Cortex of kidney (tissue), 1 donor: ENCODE data around the gene A2M.

Experiments
- DNase-seq: peaks from one replicate; lab custom pipeline; 2025; lab: John Stamatoyannopoulos, UW

A2M gene

DNA sequence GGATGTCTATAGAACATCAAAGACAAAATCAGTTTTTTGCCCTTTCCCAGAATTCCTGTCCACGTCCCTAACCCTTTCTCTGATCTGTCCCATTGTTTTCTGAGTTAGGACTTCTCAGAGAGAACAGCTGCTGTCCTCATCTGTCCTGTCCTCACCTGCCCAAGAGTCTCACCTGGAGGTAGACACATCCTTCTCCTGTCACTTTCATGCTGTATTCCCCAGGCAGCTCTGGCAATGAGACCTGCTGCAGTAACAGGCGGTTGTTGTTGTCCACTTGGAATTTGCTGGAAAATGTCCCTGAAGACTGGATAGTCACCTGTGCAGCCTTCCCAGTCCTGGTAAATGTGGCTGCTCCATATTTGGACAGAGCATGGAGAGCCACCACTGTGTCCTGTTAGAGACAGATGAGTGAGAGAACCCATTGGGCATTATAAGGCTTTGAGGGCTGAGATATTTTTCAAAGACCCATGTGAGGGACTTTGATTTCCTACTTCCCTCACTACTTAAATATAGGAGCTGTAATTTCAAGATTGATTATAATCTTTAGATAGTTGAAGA lies 43.2 kb downstream of the A2M start:
- no peak for DNase-seq

DNA sequence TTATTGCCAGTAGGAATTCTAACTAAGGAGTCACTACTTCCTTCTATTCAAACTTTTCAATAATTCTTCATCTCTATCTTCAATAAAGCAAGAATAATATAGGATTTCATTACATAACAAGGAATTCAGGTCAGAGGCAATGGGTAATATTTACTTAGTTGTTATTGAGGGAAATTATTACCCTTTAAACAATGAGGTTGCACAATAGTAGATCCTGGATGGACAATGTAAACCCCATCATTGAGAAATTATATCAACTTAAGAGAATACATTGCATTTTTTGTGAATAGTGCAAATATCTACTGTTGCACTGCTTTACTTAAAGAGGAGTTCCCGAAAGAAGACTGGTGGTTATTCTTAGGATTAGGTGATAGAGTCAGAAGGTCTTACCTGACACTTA lies 43.8 kb downstream of the A2M start:
- DNase-seq: no peak

DNA sequence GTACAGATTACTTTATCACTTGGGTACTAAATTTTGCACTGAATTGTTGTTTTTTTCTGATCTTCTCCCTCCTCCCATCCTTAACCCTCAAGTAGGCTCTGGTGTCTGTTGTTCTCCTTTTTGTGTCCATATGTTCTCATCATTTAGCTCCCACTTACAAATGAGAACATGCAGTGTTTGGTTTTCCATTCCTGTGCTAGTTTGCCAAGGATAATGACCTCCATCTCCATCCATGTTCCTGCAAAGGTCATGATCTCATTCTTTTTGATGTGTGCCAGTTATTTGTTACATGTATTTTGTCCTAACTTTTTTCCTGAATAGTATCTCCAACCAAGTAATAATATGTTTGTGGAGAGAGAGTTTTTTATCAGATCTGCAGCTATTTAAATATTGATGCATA lies 44.2 kb downstream of the A2M start:
- DNase-seq: no peak

DNA sequence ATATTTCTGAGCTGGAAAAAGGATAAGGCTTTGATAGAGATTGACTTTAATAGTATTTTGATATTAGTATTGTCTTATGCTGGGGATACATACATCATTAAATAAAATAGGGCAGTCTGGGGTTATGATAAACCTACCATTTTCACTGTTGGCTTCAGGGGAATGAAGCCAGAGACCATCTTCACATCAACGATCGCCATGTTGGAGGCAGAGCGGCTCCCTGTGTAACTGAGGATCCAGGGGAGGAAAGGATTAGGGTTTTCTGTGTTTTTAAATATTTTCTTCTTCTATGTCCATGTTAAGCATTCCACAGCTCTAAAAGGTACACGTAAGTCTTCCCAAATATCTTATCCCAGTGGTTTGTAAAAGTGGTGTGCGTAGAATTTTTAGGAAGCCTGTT lies 45.4 kb downstream of the A2M start:
- no peak for DNase-seq

DNA sequence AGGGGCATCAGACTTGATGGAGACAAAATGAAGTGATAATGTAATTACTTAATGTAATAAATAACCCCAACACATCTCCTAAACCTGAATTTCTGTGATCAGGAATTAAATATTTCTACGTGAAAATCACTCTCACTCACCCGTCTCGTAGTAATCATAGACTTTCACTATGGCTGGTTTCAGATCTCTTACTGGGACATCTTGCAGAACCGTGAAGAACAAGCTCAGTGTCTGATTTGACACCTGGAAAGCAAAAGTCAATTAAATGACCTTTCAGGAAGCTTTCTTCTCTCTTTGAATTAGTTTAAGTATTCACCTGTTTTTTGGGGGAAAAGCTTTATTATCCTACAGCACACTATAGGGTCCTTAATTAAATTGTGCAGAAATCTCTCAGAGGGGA lies 47.1 kb downstream of the A2M start:
- no peak for DNase-seq

DNA sequence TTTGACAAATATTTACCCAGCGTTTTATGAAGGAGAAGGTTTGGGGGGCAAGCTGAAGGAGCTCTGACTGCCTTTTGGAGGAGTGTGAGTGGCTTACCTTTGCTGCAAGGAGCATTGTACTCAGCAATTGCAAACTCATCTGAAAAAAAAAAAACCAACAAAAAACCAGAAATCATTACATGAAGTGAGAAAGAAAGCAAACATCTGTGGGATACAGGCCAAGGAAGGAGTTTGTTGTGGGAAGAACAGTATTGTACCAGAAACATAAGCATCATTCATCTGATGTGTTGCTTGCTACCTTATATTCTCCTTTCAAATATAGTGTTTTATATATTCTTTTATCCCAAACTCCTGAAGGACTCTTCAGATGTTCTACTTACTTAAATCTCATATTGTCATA lies 47.6 kb downstream of the A2M start:
- DNase-seq: no peak

DNA sequence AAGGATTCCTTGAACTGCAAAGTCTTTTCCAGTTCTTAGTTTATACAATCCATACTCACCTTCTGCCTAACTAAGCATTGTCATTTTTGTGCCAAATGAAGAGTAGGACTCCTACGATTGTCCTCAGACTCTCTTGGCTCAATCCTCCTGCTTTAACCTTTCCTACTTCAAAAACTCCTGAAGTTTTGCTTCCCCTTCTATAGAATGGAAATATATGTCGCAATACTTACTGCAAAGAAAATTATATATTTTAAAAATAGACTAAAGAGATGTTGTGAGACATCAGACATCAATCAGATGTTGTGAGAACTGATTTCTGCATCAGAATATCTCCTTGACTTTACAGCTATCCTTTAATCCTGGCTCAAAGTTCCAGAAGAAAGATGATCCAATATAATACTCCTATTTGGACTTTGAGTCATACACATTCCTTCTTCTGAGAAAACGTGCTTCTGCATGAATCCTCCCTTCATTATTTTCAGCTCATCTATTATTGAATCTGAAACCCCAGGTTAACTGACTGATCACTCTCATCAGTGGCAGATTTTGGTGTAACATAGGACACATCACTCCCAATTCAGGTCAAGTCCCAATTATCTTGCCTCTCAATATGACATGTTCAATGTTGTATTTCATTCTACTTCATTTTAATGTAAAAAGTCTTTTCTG lies 48.8 kb downstream of the A2M start:
- DNase-seq: no peak

DNA sequence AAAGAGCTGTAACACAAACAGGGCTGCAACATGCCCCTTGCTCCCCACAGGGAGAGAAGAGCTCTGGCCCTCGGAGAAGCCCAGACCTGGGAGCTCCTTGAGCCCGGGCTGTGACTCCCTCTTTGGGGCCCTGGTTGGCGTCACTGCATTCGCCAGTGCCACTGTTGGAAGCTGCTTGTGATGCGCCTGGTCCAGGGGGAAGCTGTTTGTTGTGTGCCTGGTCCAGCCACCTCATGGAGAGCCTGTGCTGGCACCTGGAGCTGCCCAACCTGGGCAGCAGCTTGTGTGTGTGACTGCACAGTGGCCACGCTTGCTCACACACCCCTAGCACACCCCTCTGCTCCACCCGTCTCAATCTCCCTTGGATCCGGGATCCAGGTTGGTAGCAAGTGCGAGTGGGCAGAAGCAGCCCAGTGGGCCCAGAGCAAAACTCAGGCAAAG lies 49.5 kb downstream of the A2M start:
- DNase-seq: no peak

DNA sequence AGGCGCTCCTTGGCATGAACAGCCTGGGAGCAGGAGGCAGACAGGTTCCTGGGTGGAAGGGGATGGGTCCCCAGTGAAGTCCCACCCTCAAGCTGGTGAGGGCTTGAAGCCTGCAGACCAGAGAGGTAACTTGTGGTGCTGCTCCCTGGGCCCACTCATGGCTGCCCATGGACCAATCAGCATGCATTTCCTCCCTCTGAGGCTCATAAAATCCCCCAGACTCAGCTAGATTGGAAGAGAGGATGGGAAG lies 50.2 kb downstream of the A2M start:
- DNase-seq: no peak

DNA sequence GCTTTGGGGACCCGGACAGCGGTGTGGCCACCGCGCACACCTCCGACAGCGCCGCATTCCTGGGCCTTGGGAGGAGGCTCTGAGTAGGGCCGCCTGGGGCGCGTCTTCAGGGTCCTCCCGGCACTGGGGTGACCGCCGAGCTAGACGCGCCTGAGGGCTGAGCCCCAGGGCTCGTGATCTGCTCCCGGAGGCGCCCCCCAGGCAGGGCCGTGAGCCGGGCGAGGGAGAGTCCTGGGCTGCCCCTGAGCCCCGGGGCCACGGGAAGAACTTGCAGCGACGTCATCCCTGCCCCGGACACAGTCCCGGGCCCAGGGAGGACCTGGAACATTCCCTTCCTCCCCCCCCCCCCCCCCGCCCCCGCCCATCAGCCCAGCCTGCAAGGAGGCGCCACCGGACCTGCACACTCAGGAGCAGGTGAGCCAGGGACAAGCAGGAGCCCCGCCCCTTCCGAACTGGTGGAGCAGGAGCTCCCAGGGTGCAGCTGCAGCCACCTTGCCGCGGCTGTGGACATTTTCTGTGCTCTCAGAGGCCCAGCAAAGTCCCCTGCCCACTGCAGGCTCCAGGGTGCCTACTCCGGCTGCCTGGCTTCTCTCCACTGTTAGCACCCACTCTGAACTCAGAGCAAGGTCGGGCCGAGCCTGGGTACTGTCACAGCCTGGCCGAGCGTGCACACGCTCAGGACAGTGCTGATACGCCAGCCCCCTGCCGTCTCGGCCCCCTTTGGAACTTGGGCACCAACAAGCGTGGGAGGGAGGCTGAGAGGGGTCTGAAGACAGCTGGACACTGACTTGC lies 50.7 kb downstream of the A2M start:
- DNase-seq: no peak

DNA sequence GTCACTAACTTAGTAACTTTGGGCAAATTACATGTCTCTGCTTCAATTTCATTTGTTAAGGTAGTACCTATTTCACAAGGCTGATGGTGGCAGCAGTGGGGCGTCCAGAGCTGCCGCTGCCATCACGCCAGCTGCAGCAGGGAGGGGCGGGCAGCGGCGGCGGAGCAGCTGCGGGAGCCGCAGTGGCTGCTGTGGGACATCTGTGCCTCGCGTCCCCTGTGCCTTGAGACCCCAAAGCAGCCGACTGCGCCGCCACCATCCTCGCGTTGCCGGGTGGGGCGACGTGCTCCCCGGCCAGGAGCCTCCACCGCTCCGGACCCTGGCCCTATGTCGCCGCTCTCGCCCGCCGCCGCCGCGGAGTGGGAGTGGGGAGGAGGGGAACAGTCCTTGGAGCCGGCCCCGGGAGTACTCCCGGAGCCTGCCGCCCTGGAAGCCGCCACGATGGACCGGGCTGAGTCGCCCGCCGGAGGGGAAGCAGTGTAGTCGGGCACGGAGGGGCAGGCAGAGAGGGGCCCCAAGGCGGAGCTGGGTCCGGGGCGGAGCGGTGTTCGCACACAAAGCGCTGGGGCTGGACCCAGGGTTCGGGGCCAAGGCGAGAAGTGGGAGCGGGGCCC lies 51.4 kb downstream of the A2M start:
- DNase-seq: no peak

DNA sequence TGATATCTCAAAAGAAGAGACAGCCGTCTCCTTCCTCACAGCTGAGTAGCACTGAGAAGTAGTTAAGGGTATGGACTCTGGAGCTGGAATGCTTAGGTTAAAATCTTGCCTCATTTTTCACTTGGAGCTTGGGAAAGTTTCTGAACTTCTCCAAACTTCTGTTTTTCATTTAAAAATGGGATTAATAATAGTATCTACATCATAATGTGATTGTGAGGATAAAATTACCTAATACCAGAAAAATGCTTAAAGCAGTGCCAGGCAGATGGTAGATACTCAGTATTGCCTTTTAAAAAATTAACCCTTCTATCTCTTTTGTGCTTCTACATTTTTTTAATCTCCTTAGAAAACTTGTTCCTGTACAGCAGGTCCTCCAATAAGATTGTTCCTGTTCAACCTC lies 63.1 kb downstream of the A2M start:
- DNase-seq: no peak

DNA sequence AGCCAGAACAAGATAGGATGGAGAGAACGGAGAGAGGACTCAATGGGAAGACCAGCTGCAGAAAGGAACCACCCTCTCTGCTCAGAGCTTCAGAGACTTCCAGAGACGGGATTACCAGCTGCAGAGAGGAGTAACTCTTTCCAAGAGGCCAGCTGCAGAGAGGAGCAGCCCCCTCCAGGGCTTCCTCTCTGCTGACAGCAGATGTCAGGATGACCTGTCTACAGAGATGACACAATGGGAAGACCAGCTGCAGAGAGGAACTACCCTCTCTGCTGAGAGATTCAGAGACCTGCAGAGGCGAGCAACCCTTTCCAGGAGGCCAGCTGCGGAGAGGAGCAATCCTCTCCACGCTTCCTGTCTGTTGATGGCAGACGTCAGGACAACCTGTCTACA lies 64.6 kb downstream of the A2M start:
- DNase-seq: no peak

DNA sequence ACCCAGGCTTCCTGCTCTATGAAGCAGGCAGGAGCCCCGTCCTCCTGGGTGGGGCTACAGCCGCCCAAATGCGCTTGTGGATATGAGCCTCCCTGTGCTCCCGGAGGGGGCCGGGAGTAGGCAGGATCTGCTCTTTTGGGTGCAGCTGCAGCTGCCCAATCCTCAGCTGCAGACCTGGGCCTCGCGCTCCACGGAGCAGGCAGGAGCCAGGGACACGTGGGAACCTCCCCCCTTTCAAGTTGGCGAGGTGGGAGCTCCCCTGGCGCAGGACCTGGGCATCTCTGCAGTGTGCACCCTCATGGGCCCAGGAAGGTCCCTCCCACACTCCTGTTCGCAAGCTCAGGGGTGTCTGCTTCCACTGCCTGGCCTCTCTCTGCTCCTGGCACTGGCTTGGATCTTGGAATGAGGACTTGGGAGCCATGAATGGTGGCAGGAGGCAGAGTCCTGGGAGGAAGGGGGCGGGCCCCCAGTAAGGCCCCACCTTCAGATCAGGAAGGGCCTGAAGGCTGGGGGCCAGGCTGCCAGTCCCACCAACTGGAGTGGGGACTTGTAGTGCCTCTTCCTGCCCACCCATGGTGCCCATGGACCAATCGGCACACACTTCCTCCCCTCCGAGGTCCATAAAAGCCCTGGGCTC lies 65.1 kb downstream of the A2M start:
- no peak for DNase-seq

DNA sequence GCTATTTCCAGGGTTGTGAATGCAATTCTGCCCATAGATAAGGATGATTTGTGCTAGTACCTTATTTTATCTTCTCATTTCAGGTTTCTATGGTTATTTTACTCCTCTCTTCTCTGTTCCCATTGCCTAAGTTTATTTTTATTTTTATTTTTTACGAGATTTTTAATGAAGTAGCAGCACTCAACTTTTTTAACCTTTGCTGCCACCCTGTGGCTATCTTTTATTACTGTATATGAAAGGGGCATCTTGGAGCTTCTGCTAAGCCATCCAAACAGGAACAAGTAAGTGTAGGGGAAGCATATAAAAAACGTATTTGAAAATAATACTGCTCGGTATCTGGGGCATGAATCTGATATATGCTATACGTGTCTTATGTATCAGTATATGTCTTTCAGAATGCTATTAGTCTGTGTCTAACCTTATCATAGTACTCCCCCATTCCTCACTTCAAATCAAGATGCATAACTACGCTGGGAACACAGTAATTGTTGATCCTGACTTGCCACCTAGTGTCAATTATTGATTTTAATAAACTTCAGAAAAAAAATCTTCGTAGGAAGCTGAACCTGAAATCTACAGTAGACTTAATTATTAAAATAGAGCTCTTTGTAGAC lies 66.1 kb downstream of the A2M start:
- DNase-seq: no peak

DNA sequence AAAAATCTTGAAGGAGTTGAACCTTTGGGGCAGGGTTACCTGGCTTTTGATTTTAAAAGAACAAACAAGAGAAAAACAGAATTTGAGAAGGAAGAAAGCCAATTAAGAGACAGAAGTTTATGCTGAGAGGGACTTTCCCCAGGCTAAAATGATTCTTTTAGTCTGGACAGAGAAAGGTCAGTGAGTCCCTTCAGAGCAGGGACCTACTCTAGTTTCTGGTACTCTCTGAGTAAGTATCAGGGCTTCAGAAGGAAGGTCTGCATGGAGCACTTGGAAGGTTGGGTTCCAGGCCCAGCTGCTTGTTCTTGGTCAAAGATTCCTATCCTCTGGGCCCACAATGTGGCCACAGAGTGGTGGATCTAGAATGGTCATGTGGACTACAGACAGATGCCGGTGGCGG lies 66.8 kb downstream of the A2M start:
- no peak for DNase-seq

DNA sequence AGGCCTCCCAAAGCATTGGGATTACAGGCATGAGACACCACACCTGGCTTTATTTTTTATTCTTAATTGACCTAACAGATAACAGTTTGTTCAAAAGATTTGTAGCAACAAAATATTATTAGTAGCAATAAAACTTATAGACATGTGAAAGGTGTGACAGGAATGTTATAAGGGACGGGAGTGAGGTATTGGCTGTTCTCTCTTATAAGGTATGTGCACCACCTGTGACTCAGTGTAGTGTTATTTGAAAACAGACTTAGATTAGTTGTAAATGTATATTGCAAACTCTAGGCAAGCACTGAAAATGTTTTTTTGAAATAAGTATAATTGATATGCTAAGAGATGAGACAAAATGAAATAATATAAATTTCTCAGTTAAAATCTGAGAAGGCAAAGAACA lies 68.6 kb downstream of the A2M start:
- no peak for DNase-seq

DNA sequence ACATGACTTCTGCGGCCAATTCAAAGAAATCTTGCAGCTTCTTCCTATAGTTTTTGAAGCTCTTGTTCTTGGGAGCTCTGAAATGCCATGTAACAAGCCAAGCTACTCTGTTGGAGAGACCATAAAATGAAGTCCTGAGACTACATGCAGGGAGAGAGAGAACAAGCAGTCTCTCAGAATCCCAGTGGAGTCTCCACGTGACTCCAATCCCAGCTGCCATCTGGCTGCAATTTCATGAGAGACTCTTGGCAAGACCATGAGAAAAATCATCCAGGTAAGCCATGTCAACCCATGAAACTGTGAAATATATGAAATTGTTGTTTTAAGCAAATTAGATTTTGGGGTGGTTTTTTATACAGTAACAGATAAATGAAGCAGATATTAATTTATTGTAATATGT lies 72.0 kb downstream of the A2M start:
- DNase-seq: no peak

DNA sequence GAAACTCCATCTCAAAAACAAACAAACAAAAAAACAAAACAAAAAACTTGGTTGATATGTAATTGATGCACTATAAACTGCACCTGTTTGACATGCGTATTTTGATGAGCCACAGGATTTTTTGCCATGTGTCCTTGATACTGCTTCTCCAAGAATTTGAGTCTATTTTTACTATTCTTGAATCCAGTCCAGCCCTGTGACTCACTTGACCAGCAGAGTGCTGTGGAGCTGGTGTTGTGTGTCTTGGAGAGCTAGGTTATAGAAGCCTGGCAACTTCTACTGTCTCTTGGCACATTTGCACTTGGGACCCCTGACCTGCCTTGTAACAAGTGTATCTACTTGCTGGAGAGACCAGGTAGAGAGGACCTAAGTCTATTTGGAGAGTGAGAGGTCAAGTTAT lies 74.4 kb downstream of the A2M start:
- DNase-seq: no peak

DNA sequence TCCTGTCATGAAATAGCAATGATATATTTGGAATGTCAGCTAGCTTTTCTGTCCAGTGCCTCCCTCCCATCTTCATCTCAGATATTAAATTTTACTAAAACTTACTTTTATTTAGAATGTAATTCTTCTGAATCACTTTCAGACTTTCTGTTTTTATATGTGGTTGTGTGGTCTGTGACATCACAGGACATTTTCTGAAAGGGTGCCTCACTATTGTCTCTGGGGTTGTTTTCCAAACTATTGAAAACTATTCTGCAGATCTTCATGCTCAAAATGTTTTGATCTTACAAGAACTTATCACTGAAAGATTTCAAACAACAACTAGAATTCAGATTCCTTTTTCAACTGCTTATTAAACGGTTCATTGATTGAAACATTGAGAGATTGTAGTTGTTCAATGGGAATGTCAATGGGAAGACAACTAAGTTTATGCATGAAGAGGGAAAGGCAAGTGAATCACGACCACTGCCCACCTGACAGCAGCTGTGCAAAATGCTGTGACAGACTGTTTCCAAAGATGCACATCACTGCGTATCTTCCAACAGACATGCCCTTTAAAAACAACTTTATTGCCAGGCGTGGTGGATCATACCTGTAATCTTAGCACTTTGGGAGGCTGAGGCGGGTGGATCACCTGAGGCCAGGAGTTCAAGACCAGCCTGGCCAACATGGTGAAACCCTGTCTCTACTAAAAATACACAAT lies 75.1 kb downstream of the A2M start:
- no peak for DNase-seq

DNA sequence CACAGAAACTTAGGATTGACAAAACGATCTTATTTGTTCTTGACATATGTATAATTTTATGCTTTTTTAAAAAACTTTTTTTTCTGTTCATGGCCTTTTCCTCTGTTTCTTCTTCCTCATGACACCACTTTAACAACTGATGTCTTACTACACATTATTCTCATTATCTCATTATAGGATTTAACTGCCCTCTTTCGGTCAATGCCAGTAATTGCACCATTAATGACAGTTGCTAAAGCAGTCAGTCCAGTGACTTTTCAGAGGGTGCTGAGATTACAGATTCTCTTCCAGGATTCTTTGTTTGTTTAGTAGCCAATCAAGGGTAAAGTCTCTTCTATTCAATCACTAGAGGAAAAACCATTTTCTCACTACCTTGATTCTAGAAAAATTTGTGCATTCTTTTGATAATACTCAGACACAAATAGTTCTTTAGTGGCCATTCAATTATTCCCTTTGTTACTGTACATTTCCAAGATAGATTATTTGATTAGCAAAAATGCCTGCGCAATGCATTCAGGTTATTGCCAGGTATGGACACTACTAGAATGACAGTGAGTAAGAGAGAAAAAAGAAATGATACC lies 76.2 kb downstream of the A2M start:
- no peak for DNase-seq

DNA sequence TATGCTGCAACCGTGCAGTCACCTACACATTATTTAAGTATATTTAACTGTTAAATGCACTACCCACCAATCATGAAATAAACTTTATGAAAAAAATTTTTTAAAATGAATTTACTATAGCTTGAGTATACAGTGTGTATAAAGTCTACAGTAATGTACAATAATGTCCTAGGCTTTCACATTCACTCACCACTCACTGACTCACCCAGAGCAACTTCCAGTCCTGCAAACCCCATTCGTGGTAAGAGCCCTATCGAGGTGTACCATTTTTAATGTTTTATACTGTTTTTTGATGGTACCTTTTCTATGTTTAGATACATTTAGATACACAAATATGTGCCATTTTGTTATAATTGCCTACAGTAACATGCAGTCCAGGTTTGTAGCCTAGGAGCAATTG lies 78.3 kb downstream of the A2M start:
- no peak for DNase-seq
